Neural crest cell (in vitro differentiated cells): ENCODE data around the gene DDX43. TPM values are rescaled to one million over a fixed set of nuclear protein-coding genes. Genes with fewer than 3 reads are reported as not detected.
"Not testable (repeated sequence)": the region's sequence is repeated elsewhere in the genome, so short reads cannot be mapped to it uniquely, and the experiment has no call there.

Experiments
- DNase-seq: peaks from one replicate; pipeline ENCODE4 v3.0.0; 2021; ENCODE audit warnings: low read depth, mixed read lengths, low spot score
- H3K27ac Mint-ChIP-seq: one replicate; pipeline ENCODE4 v1.8.0; 2021; ENCODE audit warnings: mild to moderate bottlenecking, mixed read lengths; ENCODE audit not compliant: unreplicated experiment
- H3K27me3 Mint-ChIP-seq: 2 replicates; pipeline ENCODE4 v1.8.0; 2021; ENCODE audit warnings: low read depth, mild to moderate bottlenecking, mixed read lengths
- H3K36me3 Mint-ChIP-seq: 2 replicates; pipeline ENCODE4 v1.8.0; 2021; ENCODE audit warnings: low read depth, mild to moderate bottlenecking, mixed read lengths
- H3K4me1 Mint-ChIP-seq: 2 replicates; pipeline ENCODE4 v1.8.0; 2021; ENCODE audit warnings: mixed read lengths
- H3K4me3 Mint-ChIP-seq: one replicate; pipeline ENCODE4 v1.8.0; 2021; ENCODE audit warnings: mild to moderate bottlenecking, mixed read lengths
- H3K9me3 Mint-ChIP-seq: 2 replicates; pipeline ENCODE4 v1.8.0; 2021; ENCODE audit warnings: mixed read lengths
- CTCF ChIP-seq: fragments of 200-600 bp; sonication (generic); conservative IDR thresholded peaks from 2 replicates; pipeline ENCODE4 v1.5.0; 2021; ENCODE audit warnings: antibody characterized with exemption, mild to moderate bottlenecking
- total RNA-seq: library from RNA; stranded (reverse); gene quantifications from 2 replicates; pipeline ENCODE4 v1.2.1, GENCODE V29; 2021

Gene DDX43
- total RNA-seq, 1 donor from 2014 or later, result not detected

- Mint-ChIP-seq H3K4me3 (no peak overlapping the region), H3K27me3 (peaks cover 26% of the 10 kb centered on the region), H3K36me3 (no peaks in the 10 kb centered on the region), H3K9me3 (no peaks in the 10 kb centered on the region), H3K4me1 (peaks cover 10% of the 10 kb centered on the region), H3K27ac (no peak overlapping the region)
- DNase-seq, result no peak
- TF ChIP-seq CTCF, result no peak
These were observed 3.0 kb upstream of the DDX43 start for GRCh38 chr6:73391675-73392074.

GRCh38 chr6:73392188-73392587, 2.4 kb upstream of the DDX43 start:
- not testable (repeated sequence) for H3K36me3 Mint-ChIP-seq, H3K4me3 Mint-ChIP-seq, DNase-seq, H3K9me3 Mint-ChIP-seq, H3K27ac Mint-ChIP-seq
- H3K27me3 Mint-ChIP-seq, result peaks cover 26% of the 10 kb centered on the region
- peaks cover 10% of the 10 kb centered on the region for H3K4me1 Mint-ChIP-seq

GRCh38 chr6:73393278-73393677, 1.4 kb upstream of the DDX43 start:
- no peaks in the 10 kb centered on the region for H3K36me3 Mint-ChIP-seq
- no peak overlapping the region for H3K4me3 Mint-ChIP-seq
- peaks cover 10% of the 10 kb centered on the region for H3K4me1 Mint-ChIP-seq
- TF ChIP-seq CTCF, result no peak
- no peak for DNase-seq
- H3K27ac Mint-ChIP-seq, result no peak overlapping the region
- H3K27me3 Mint-ChIP-seq, result peaks cover 20% of the 10 kb centered on the region
- no peaks in the 10 kb centered on the region for H3K9me3 Mint-ChIP-seq

- DNase-seq, result no peak
- no peak for TF ChIP-seq CTCF
- Mint-ChIP-seq H3K27ac (no peak overlapping the region), H3K27me3 (peaks cover 9% of the 10 kb centered on the region), H3K36me3 (no peaks in the 10 kb centered on the region), H3K4me1 (no peaks in the 10 kb centered on the region), H3K4me3 (no peak overlapping the region), H3K9me3 (no peaks in the 10 kb centered on the region)
These were observed 1.2 kb downstream of the DDX43 start for GRCh38 chr6:73395875-73396274.

- no peak overlapping the region for H3K4me3 Mint-ChIP-seq
- no peaks in the 10 kb centered on the region for H3K4me1 Mint-ChIP-seq
- H3K27me3 Mint-ChIP-seq, result no peaks in the 10 kb centered on the region
- TF ChIP-seq CTCF, result no peak
- no peaks in the 10 kb centered on the region for H3K36me3 Mint-ChIP-seq
- H3K27ac Mint-ChIP-seq, result no peak overlapping the region
- no peaks in the 10 kb centered on the region for H3K9me3 Mint-ChIP-seq
- DNase-seq, result no peak
These were observed 6.0 kb downstream of the DDX43 start for GRCh38 chr6:73400656-73401055.

GRCh38 chr6:73409395-73409794, 14.8 kb downstream of the DDX43 start:
- DNase-seq, result no peak
- no peaks in the 10 kb centered on the region for H3K36me3 Mint-ChIP-seq

More at GRCh38 chr6:73409395-73409794, 14.8 kb downstream of the DDX43 start:
- Mint-ChIP-seq H3K27ac (no peak overlapping the region), H3K4me1 (no peaks in the 10 kb centered on the region), H3K9me3 (no peaks in the 10 kb centered on the region), H3K4me3 (no peak overlapping the region), H3K27me3 (no peaks in the 10 kb centered on the region)
- TF ChIP-seq CTCF, result no peak
